Calu3 (cell line): ENCODE data around the gene CDK6. TPM values are rescaled to one million over a fixed set of nuclear protein-coding genes. Genes with fewer than 3 reads are reported as not detected.

Source experiments
- BruUV-seq: library from RNA; stranded (reverse); fragments of 400-500 nt; replicated peaks from 2 replicates; lab custom pipeline; 2021; lab: Mats Ljungman, UMichigan
- CTCF ChIA-PET: fragments of 300-600 bp; sonication (Branson Sonifier 250); formaldehyde crosslinking; loops from one replicate; lab custom pipeline; 2022; ENCODE audit warnings: antibody characterized with exemption; lab: Charles Lee
- DNase-seq: peaks from one replicate; pipeline ENCODE4 v3.0.0; 2022
- H3K27ac Mint-ChIP-seq: one replicate; pipeline ENCODE4 v1.8.0; 2022; ENCODE audit warnings: mixed read lengths; ENCODE audit not compliant: unreplicated experiment
- H3K27me3 Mint-ChIP-seq: one replicate; pipeline ENCODE4 v1.8.0; 2022; ENCODE audit warnings: mixed read lengths; ENCODE audit not compliant: unreplicated experiment
- H3K36me3 Mint-ChIP-seq: one replicate; pipeline ENCODE4 v1.8.0; 2022; ENCODE audit warnings: mild to moderate bottlenecking, moderate library complexity, mixed read lengths; ENCODE audit not compliant: insufficient read depth, unreplicated experiment
- H3K4me1 Mint-ChIP-seq: one replicate; pipeline ENCODE4 v1.8.0; 2022; ENCODE audit warnings: mild to moderate bottlenecking, low read depth, mixed read lengths; ENCODE audit not compliant: unreplicated experiment
- H3K4me3 Mint-ChIP-seq: one replicate; pipeline ENCODE4 v1.8.0; 2022; ENCODE audit warnings: mild to moderate bottlenecking, low read depth, moderate library complexity, mixed read lengths; ENCODE audit not compliant: unreplicated experiment
- H3K9me3 Mint-ChIP-seq: one replicate; pipeline ENCODE4 v1.8.0; 2022; ENCODE audit warnings: low read depth, mixed read lengths; ENCODE audit not compliant: unreplicated experiment
- intact Hi-C: fragments of 100-400 bp; cut with micrococcal nuclease; formaldehyde crosslinking; loops from one replicate; pipeline ENCODE4 v1.10.0; 2022; ENCODE audit not compliant: unreplicated experiment
- total RNA-seq: library from RNA; stranded (reverse); gene quantifications from 2 replicates; pipeline ENCODE4 v1.2.3, GENCODE V29; 2022
- TF ChIP-seq, protein P1 (sequence below): fragments of 200-600 bp; IDR thresholded peaks from one replicate; pipeline ENCODE4 v1.8.0; 2022; ENCODE audit warnings: antibody characterized with exemption; ENCODE audit not compliant: unreplicated experiment

The CDK6 gene
- total RNA-seq, 1 experiment from 2014 or later: 87.9 TPM

DNA sequence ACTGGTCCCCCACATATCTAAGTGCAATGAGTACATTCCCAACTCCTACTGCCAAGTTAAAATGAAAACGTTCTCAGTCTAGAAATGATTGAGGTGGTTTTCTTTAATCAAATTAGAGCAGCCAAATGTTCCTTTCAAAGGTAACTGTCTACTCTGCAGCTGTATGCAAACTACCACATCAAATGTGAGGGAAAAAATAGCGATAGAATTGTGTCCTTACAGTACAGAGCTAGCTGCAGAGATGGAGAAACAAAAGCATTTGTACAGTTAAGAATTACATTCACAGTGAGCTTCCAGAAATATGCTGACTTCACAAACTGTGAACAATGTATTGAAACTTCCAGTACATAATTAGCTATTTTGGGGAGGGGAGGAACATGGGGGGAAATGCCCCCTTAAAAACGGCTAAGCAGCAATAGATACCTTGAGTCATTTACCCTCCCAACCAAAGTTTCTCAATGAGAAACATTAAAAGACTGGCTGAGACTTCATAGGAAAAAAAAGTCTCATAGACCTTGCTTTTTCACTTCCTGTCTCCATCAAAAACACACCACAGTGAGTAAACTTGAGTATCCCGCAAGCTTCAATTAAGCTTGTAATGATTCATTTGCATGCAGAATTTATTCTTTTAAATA, 22.9 kb downstream of the CDK6 start:
- CTCF ChIA-PET: no interaction called here
- peaks cover 21% of the 10 kb centered on the region for H3K4me1 Mint-ChIP-seq

GRCh38 chr7:92811158-92811557, 25.2 kb downstream of the CDK6 start:
- DNase-seq: no peak
- BruUV-seq: no TSS peak
- Mint-ChIP-seq H3K36me3 (peaks cover 12% of the 10 kb centered on the region), H3K27me3 (no peaks in the 10 kb centered on the region), H3K9me3 (no peaks in the 10 kb centered on the region), H3K4me1 (peaks cover 21% of the 10 kb centered on the region), H3K4me3 (no peak overlapping the region), H3K27ac (peak overlapping the region; percentile 30)
- intact Hi-C loops: no loop called here
- TF ChIP-seq, protein P1, sequence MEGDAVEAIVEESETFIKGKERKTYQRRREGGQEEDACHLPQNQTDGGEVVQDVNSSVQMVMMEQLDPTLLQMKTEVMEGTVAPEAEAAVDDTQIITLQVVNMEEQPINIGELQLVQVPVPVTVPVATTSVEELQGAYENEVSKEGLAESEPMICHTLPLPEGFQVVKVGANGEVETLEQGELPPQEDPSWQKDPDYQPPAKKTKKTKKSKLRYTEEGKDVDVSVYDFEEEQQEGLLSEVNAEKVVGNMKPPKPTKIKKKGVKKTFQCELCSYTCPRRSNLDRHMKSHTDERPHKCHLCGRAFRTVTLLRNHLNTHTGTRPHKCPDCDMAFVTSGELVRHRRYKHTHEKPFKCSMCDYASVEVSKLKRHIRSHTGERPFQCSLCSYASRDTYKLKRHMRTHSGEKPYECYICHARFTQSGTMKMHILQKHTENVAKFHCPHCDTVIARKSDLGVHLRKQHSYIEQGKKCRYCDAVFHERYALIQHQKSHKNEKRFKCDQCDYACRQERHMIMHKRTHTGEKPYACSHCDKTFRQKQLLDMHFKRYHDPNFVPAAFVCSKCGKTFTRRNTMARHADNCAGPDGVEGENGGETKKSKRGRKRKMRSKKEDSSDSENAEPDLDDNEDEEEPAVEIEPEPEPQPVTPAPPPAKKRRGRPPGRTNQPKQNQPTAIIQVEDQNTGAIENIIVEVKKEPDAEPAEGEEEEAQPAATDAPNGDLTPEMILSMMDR: no peak
- CTCF ChIA-PET: no interaction called here

More for the DNA sequence above, 22.9 kb downstream of the CDK6 start:
- Mint-ChIP-seq H3K27me3 (no peaks in the 10 kb centered on the region), H3K36me3 (peaks cover 12% of the 10 kb centered on the region), H3K9me3 (no peaks in the 10 kb centered on the region), H3K4me3 (no peak overlapping the region), H3K27ac (no peak overlapping the region)
- TF ChIP-seq, protein P1: no peak
- BruUV-seq: no TSS peak
- DNase-seq: no peak
- intact Hi-C loops: no loop called here

- peak overlapping the region; percentile 54 for H3K27ac Mint-ChIP-seq
- peak; percentile 61 for DNase-seq
- no peaks in the 10 kb centered on the region for H3K27me3 Mint-ChIP-seq
- BruUV-seq: no TSS peak
- H3K36me3 Mint-ChIP-seq: peaks cover 5% of the 10 kb centered on the region
- TF ChIP-seq, protein P1: no peak
- CTCF ChIA-PET: no interaction called here
- intact Hi-C loops: no loop called here
- H3K9me3 Mint-ChIP-seq: no peaks in the 10 kb centered on the region
- peaks cover 10% of the 10 kb centered on the region for H3K4me1 Mint-ChIP-seq
- no peak overlapping the region for H3K4me3 Mint-ChIP-seq
These were observed 26.4 kb downstream of the CDK6 start for GRCh38 chr7:92809760-92810573.

GRCh38 chr7:92809397-92809759, 27.0 kb downstream of the CDK6 start:
- BruUV-seq: no TSS peak
- Mint-ChIP-seq H3K4me3 (no peak overlapping the region), H3K36me3 (peaks cover 5% of the 10 kb centered on the region), H3K9me3 (no peaks in the 10 kb centered on the region), H3K27me3 (no peaks in the 10 kb centered on the region), H3K27ac (peak overlapping the region; percentile 54), H3K4me1 (peaks cover 16% of the 10 kb centered on the region)
- CTCF ChIA-PET: no interaction called here
- intact Hi-C loops: no loop called here
- TF ChIP-seq, protein P1: no peak
- no peak for DNase-seq
